ENCODE data around the gene MACROD2.

Gene MACROD2

GRCh38 chr20:14488756-14489479 is 493.6 kb downstream of the MACROD2 start:
- no peak for TF ChIP-seq CTCF (IDR thresholded peaks at IDR 0.05; ENCODE audit: low read depth, low read length, missing control alignments)
- no peak for DNase-seq (ENCODE audit: extremely low read depth, low read depth)
- H3K4me3 ChIP-seq (replicated peaks; ENCODE audit: low read depth, low read length), result no peak overlapping the region

- H3K4me3 ChIP-seq (replicated peaks; ENCODE audit: low read depth, low read length), result no peak overlapping the region
- TF ChIP-seq CTCF (IDR thresholded peaks at IDR 0.05; ENCODE audit: low read depth, low read length, missing control alignments), result no peak
Measured at GRCh38 chr20:14489544-14489943, 494.2 kb downstream of the MACROD2 start.

GRCh38 chr20:14491436-14491835 is 496.1 kb downstream of the MACROD2 start:
- H3K4me3 ChIP-seq (replicated peaks; ENCODE audit: low read depth, low read length), result no peak overlapping the region
- no peak for DNase-seq (ENCODE audit: extremely low read depth, low read depth)
- no peak for TF ChIP-seq CTCF (IDR thresholded peaks at IDR 0.05; ENCODE audit: low read depth, low read length, missing control alignments)

More at GRCh38 chr20:14489544-14489943, 494.2 kb downstream of the MACROD2 start:
- no peak for DNase-seq (ENCODE audit: extremely low read depth, low read depth)

GRCh38 chr20:14493408-14493807 is 498.1 kb downstream of the MACROD2 start:
- no peak overlapping the region for H3K4me3 ChIP-seq (replicated peaks; ENCODE audit: low read depth, low read length)
- no peak for TF ChIP-seq CTCF (IDR thresholded peaks at IDR 0.05; ENCODE audit: low read depth, low read length, missing control alignments)
- DNase-seq (ENCODE audit: extremely low read depth, low read depth), result no peak

GRCh38 chr20:14494355-14494754 is 499.0 kb downstream of the MACROD2 start:
- DNase-seq (ENCODE audit: extremely low read depth, low read depth), result no peak
- no peak for TF ChIP-seq CTCF (IDR thresholded peaks at IDR 0.05; ENCODE audit: low read depth, low read length, missing control alignments)

GRCh38 chr20:14495066-14495465 is 499.8 kb downstream of the MACROD2 start:
- no peak for DNase-seq (ENCODE audit: extremely low read depth, low read depth)
- no peak overlapping the region for H3K4me3 ChIP-seq (replicated peaks; ENCODE audit: low read depth, low read length)
- TF ChIP-seq CTCF (IDR thresholded peaks at IDR 0.05; ENCODE audit: low read depth, low read length, missing control alignments), result no peak

More at GRCh38 chr20:14494355-14494754, 499.0 kb downstream of the MACROD2 start:
- no peak overlapping the region for H3K4me3 ChIP-seq (replicated peaks; ENCODE audit: low read depth, low read length)

GRCh38 chr20:14497004-14497403 is 501.7 kb downstream of the MACROD2 start:
- H3K4me3 ChIP-seq (replicated peaks; ENCODE audit: low read depth, low read length), result no peak overlapping the region
- no peak for TF ChIP-seq CTCF (IDR thresholded peaks at IDR 0.05; ENCODE audit: low read depth, low read length, missing control alignments)
- DNase-seq (ENCODE audit: extremely low read depth, low read depth), result no peak

Data from HFF-Myc (cell line).